IPS-18a (cell line): ENCODE measurements around the gene ARHGAP30.
"Not testable (repeated sequence)": the region's sequence is repeated elsewhere in the genome, so short reads cannot be mapped to it uniquely, and the experiment has no call there.

Experiments used
- H3K27ac ChIP-seq: one replicate; pipeline ENCODE4 v1.5.1; 2013; ENCODE audit warnings: low read length
- H3K27me3 ChIP-seq: one replicate; pipeline ENCODE4 v1.6.1; 2013; ENCODE audit warnings: mild to moderate bottlenecking, low read length; ENCODE audit not compliant: control insufficient read depth, insufficient read depth
- H3K36me3 ChIP-seq: one replicate; pipeline ENCODE4 v1.6.1; 2013; ENCODE audit warnings: low read depth, low read length; ENCODE audit not compliant: control insufficient read depth
- H3K4me1 ChIP-seq: one replicate; pipeline ENCODE4 v1.6.1; 2013; ENCODE audit warnings: low read depth, low read length; ENCODE audit not compliant: control insufficient read depth
- H3K4me3 ChIP-seq: one replicate; pipeline ENCODE4 v1.5.1; 2013; ENCODE audit warnings: low read length
- H3K9ac ChIP-seq: one replicate; pipeline ENCODE4 v1.6.1; 2013; ENCODE audit warnings: mild to moderate bottlenecking, low read length, moderate library complexity
- H3K9me3 ChIP-seq: one replicate; pipeline ENCODE4 v1.6.1; 2013; ENCODE audit warnings: low read depth, low read length; ENCODE audit not compliant: control insufficient read depth

The ARHGAP30 gene

DNA sequence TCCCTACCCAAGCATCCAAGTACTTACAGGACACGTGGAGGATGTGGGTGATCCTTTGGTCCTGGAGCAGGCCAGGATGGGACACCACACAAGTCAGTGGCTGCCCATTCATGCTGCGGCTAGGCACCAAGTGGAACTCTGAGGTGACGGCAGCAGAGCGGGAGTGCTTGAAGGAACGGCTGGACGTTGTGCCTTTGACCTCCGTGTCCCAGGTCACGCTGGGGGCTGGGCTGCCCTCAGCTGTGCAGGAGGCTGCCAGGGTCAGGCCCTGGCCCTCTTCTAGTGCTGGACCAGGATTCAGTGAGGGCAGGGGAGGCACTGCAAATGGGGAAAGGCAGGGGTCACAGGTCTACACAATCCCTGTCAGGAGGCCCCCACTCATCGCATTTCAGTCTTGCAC, 7.7 kb upstream of the ARHGAP30 start:
- Histone ChIP-seq H3K9ac (no peak overlapping the region), H3K9me3 (no peaks in the 10 kb centered on the region)

GRCh38 chr1:161076410-161076809, 6.7 kb upstream of the ARHGAP30 start:
- Histone ChIP-seq H3K27ac (no peak overlapping the region), H3K9me3 (no peaks in the 10 kb centered on the region), H3K36me3 (no peaks in the 10 kb centered on the region), H3K27me3 (no peaks in the 10 kb centered on the region), H3K4me3 (no peak overlapping the region), H3K9ac (no peak overlapping the region), H3K4me1 (peaks cover 5% of the 10 kb centered on the region)

More for the DNA sequence above, 7.7 kb upstream of the ARHGAP30 start:
- no peak overlapping the region for H3K27ac ChIP-seq
- H3K4me1 ChIP-seq, result peaks cover 5% of the 10 kb centered on the region
- H3K4me3 ChIP-seq, result no peak overlapping the region
- no peaks in the 10 kb centered on the region for H3K36me3 ChIP-seq
- H3K27me3 ChIP-seq, result no peaks in the 10 kb centered on the region

- Histone ChIP-seq H3K27ac (no peak overlapping the region), H3K4me3 (no peak overlapping the region), H3K9ac (no peak overlapping the region), H3K4me1 (no peaks in the 10 kb centered on the region), H3K9me3 (no peaks in the 10 kb centered on the region), H3K27me3 (no peaks in the 10 kb centered on the region), H3K36me3 (no peaks in the 10 kb centered on the region)
These were observed 5.1 kb upstream of the ARHGAP30 start for GRCh38 chr1:161074676-161075368.

GRCh38 chr1:161073474-161074121, 3.9 kb upstream of the ARHGAP30 start:
- Histone ChIP-seq H3K27me3 (no peaks in the 10 kb centered on the region), H3K4me3 (no peak overlapping the region), H3K36me3 (no peaks in the 10 kb centered on the region), H3K9me3 (no peaks in the 10 kb centered on the region), H3K27ac (no peak overlapping the region), H3K9ac (no peak overlapping the region), H3K4me1 (no peaks in the 10 kb centered on the region)

- Histone ChIP-seq H3K27ac (no peak overlapping the region), H3K4me3 (no peak overlapping the region), H3K9me3 (no peaks in the 10 kb centered on the region), H3K4me1 (no peaks in the 10 kb centered on the region), H3K9ac (no peak overlapping the region), H3K36me3 (no peaks in the 10 kb centered on the region), H3K27me3 (no peaks in the 10 kb centered on the region)
These were observed 3.2 kb upstream of the ARHGAP30 start for GRCh38 chr1:161072751-161073449.

GRCh38 chr1:161071886-161072371, 2.2 kb upstream of the ARHGAP30 start:
- Histone ChIP-seq H3K9ac (no peak overlapping the region), H3K9me3 (no peaks in the 10 kb centered on the region), H3K27ac (no peak overlapping the region), H3K4me3 (no peak overlapping the region), H3K27me3 (no peaks in the 10 kb centered on the region), H3K4me1 (no peaks in the 10 kb centered on the region), H3K36me3 (no peaks in the 10 kb centered on the region)

GRCh38 chr1:161070761-161071160, 1.1 kb upstream of the ARHGAP30 start:
- Histone ChIP-seq H3K27me3 (no peaks in the 10 kb centered on the region), H3K9ac (no peak overlapping the region), H3K4me1 (no peaks in the 10 kb centered on the region), H3K27ac (no peak overlapping the region), H3K4me3 (no peak overlapping the region), H3K9me3 (no peaks in the 10 kb centered on the region), H3K36me3 (no peaks in the 10 kb centered on the region)

- Histone ChIP-seq H3K9ac (no peak overlapping the region), H3K4me1 (no peaks in the 10 kb centered on the region), H3K36me3 (no peaks in the 10 kb centered on the region), H3K4me3 (no peak overlapping the region), H3K27ac (no peak overlapping the region), H3K9me3 (no peaks in the 10 kb centered on the region), H3K27me3 (no peaks in the 10 kb centered on the region)
These were observed 450 bp downstream of the ARHGAP30 start for GRCh38 chr1:161069241-161069640.

DNA sequence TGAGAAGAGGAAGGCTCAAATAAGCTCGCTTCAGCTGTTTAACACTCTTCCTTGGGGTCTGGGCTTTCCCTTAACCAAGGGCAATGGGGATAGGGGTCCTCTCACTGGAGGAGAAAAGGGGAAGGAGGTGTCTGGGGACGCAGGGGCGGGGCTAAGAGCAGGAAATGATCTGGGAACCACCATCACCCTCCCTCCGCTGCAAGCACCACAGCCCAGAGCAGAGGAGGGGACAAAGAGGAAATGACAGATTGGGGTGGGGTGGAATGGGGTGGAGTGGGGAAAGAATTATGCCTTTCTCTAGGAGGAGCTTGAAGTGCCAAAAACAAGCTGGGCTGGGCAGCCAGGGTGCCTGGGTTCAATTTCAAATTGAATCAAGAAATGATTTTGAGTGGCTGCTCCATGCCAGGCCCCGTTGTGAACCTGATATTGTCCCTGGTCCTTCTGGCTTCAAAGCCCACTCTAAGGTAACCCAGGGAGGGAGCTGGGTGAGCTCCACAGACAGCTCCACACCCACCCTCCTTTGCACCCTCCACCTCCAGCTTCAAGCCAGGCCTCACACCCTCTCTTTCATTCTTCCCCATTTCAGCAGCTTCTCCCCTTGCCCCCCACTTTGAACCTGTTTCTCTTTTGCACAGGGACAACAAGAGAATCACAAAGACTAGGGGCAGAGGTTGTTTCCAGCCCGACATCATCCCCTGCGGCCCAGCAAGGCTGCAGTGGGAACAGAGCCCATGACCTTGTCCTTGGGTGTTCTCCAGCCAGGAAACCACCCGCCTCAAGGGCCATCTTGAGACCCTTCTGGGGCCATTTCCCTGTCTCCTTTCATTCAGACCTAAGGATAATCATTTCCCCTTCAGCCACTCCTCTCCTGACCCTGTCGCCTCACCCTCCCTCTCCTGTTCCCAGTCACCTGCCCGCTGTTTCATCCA, 1.1 kb downstream of the ARHGAP30 start:
- H3K9me3 ChIP-seq, result no peaks in the 10 kb centered on the region
- no peak overlapping the region for H3K9ac ChIP-seq
- no peaks in the 10 kb centered on the region for H3K27me3 ChIP-seq
- no peak overlapping the region for H3K27ac ChIP-seq
- H3K36me3 ChIP-seq, result no peaks in the 10 kb centered on the region
- no peak overlapping the region for H3K4me3 ChIP-seq
- peaks cover 6% of the 10 kb centered on the region for H3K4me1 ChIP-seq

DNA sequence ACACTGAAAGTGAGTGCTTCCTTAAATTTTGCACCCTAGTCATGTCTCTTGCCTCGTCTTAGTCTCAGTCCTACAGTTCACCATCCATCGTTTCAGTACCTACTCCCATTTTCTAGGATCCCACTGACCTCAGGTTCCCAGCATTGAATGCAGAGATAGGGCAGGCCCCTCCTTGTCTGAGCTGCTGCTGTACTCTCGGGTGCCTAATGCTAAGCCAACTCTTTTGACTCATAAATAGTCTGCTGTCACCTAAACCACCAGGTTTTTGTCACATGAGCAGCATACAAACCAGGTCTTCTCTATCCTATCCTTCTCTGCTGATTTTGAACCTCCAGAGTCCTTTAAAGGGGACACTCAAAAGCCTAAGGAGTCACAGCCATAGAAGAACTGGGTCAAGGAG, 3.0 kb downstream of the ARHGAP30 start:
- Histone ChIP-seq H3K27ac (no peak overlapping the region), H3K9me3 (no peaks in the 10 kb centered on the region), H3K4me3 (no peak overlapping the region)

GRCh38 chr1:161065681-161066080, 4.0 kb downstream of the ARHGAP30 start:
- H3K27me3 ChIP-seq, H3K36me3 ChIP-seq, H3K4me1 ChIP-seq, H3K9ac ChIP-seq, H3K27ac ChIP-seq, H3K4me3 ChIP-seq, H3K9me3 ChIP-seq: not testable (repeated sequence)

More for the DNA sequence above, 3.0 kb downstream of the ARHGAP30 start:
- Histone ChIP-seq H3K36me3 (no peaks in the 10 kb centered on the region), H3K9ac (no peak overlapping the region), H3K4me1 (peaks cover 7% of the 10 kb centered on the region), H3K27me3 (no peaks in the 10 kb centered on the region)
